ENCODE measurements around the gene ODAD4.
"Not testable (repeated sequence)": the region's sequence is repeated elsewhere in the genome, so short reads cannot be mapped to it uniquely, and the experiment has no call there.

ODAD4 gene

DNA sequence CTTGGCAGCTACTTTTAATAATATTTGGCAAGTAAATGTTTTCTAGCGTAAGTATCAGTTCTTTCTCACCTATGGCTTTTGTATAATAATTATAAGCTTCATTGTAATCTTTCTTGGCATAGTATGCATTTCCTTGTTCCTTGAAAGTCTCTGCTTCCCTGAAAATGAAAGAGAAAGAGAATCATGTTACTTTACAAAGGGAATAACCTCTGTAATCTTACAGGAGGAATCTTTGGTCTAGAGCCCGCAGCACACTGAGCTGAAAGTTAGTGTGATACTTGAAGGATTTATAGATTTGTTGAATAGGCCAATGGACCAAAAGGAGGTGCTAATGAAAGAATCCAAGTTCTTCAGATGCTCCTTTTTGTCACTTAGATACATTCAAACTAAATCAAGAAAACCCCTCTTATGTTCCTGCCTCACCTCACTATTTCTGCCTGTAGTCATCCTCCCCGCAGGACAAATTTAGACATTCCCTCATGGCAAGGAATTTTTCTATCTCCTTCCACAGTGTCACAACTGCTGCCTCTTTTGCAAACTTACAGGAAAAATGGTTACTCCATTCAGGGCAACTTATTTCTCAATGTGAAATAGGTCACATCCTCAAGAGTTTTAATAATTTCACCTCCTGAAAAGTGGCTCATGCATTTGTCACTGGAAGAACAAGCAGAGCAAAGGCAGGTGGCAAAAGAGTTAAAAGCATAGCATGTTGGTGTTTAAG lies 70.2 kb downstream of the ODAD4 start:
- no peaks in the 10 kb centered on the region for H3K27me3 ChIP-seq (ENCODE audit: control insufficient read depth, insufficient read depth, low read length)
- H3K9ac ChIP-seq (ENCODE audit: low read length): no peak overlapping the region
- no peaks in the 10 kb centered on the region for H3K9me3 ChIP-seq (ENCODE audit: control insufficient read depth, low read depth, low read length)
- no peak overlapping the region for H3K4me3 ChIP-seq (ENCODE audit: low read length)
- H3K27ac ChIP-seq (ENCODE audit: low read length): no peak overlapping the region
- no peaks in the 10 kb centered on the region for H3K4me1 ChIP-seq (ENCODE audit: control insufficient read depth, low read depth, low read length)
- H3K36me3 ChIP-seq (ENCODE audit: control insufficient read depth, low read depth, low read length): peaks cover 62% of the 10 kb centered on the region

DNA sequence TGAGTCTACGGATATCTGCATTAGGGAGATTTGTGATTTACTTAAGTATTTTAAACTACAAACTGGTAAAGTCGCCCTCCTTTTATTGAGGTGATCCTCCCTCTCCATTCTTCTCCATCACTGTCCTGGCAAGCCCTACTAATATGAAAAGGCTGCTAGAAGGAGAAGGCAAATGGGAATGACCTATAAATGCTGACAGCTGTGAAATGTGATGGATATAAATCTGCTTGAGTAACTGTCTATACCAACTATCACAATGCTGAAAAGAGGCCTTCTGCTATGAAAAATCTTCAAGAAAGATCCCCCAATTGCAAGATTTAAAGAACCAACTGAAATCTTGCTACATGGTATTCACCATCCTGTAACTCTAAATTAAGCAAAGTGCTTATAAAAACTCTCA lies 71.3 kb downstream of the ODAD4 start:
- peaks cover 50% of the 10 kb centered on the region for H3K36me3 ChIP-seq (ENCODE audit: control insufficient read depth, low read depth, low read length)
- H3K27me3 ChIP-seq (ENCODE audit: control insufficient read depth, insufficient read depth, low read length): no peaks in the 10 kb centered on the region
- H3K9me3 ChIP-seq (ENCODE audit: control insufficient read depth, low read depth, low read length): no peaks in the 10 kb centered on the region
- no peak overlapping the region for H3K9ac ChIP-seq (ENCODE audit: low read length)
- H3K4me3 ChIP-seq (ENCODE audit: low read length): no peak overlapping the region
- no peaks in the 10 kb centered on the region for H3K4me1 ChIP-seq (ENCODE audit: control insufficient read depth, low read depth, low read length)
- H3K27ac ChIP-seq (ENCODE audit: low read length): no peak overlapping the region

DNA sequence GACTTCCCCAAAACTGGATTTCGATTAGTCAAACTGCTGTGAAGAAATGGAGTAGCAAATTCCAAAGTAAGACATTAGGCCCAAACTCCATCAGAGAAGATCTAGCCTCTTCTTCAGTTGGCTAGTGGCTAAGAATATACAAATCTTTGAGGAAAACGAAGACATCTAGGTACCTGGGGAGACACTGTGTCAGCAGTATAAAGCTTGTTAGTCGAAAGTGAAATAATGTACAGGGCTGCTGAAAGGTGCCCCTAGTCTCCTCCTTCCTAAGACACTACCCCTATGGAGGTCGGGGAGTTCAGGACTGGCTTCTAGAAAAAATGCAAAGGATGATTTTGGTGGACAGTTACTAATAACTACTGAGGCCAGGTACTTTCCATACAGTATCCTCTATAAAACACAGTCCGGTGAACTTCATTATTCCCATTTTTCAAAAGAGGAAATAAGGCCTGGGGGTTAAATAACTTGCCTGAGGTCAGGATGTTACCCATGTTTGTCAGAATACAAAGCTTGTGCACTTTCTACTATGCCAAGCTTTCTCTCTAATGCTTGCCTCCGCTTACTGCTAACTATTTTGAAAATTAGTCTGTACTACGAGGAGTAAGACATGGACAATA lies 71.9 kb downstream of the ODAD4 start:
- no peak overlapping the region for H3K9ac ChIP-seq (ENCODE audit: low read length)
- H3K27ac ChIP-seq (ENCODE audit: low read length): no peak overlapping the region
- no peaks in the 10 kb centered on the region for H3K4me1 ChIP-seq (ENCODE audit: control insufficient read depth, low read depth, low read length)
- H3K4me3 ChIP-seq (ENCODE audit: low read length): no peak overlapping the region
- H3K36me3 ChIP-seq (ENCODE audit: control insufficient read depth, low read depth, low read length): peaks cover 45% of the 10 kb centered on the region
- no peaks in the 10 kb centered on the region for H3K9me3 ChIP-seq (ENCODE audit: control insufficient read depth, low read depth, low read length)
- no peaks in the 10 kb centered on the region for H3K27me3 ChIP-seq (ENCODE audit: control insufficient read depth, insufficient read depth, low read length)

DNA sequence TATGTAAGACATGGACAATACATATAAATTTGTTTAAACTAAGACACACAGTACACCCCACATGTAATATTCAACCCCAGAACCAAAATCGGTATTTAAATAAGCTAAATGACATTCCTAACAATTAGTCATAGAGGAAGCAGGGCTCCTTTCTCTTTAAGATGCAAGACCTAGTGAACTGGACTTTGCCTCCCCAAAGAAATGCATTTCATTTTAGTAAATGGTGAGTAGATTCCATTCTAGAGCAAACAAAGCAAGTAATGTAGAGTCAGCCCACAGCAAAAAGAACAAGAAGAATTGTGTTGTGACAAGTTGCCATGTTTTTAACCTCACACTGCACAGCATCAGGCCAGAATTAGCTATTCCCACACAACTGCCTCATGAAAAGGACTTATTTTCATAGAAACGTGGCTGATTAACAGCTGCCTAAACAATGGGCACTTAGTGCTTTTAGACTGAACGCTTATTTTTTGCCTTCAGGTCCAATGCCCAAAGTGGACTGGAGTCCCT lies 72.4 kb downstream of the ODAD4 start:
- Histone ChIP-seq H3K36me3 (ENCODE audit: control insufficient read depth, low read depth, low read length) (peaks cover 39% of the 10 kb centered on the region), H3K27ac (ENCODE audit: low read length) (no peak overlapping the region), H3K4me3 (ENCODE audit: low read length) (no peak overlapping the region), H3K4me1 (ENCODE audit: control insufficient read depth, low read depth, low read length) (no peaks in the 10 kb centered on the region), H3K27me3 (ENCODE audit: control insufficient read depth, insufficient read depth, low read length) (no peaks in the 10 kb centered on the region), H3K9me3 (ENCODE audit: control insufficient read depth, low read depth, low read length) (no peaks in the 10 kb centered on the region), H3K9ac (ENCODE audit: low read length) (no peak overlapping the region)

DNA sequence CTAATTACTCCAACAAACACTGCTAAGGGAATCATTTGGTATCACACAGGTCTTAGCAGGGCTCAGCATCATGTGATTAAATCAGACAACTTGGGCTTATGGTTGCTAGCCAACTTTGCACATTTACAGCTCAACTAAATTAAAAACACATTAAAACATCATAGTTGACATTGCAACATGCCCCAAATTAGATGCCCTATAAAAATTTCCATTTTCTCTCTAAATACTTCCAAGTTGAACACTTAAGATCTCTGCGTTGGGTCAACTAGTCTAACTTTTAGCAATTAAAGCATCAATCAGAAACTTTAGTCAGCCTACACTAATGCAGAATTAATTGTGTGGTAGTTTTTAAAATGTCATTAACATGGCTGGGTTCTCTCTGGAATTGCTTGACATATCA lies 74.7 kb downstream of the ODAD4 start:
- peaks cover 30% of the 10 kb centered on the region for H3K36me3 ChIP-seq (ENCODE audit: control insufficient read depth, low read depth, low read length)
- no peak overlapping the region for H3K27ac ChIP-seq (ENCODE audit: low read length)
- H3K4me1 ChIP-seq (ENCODE audit: control insufficient read depth, low read depth, low read length): peaks cover 3% of the 10 kb centered on the region
- H3K4me3 ChIP-seq (ENCODE audit: low read length): no peak overlapping the region
- no peaks in the 10 kb centered on the region for H3K27me3 ChIP-seq (ENCODE audit: control insufficient read depth, insufficient read depth, low read length)
- no peak overlapping the region for H3K9ac ChIP-seq (ENCODE audit: low read length)
- no peaks in the 10 kb centered on the region for H3K9me3 ChIP-seq (ENCODE audit: control insufficient read depth, low read depth, low read length)

DNA sequence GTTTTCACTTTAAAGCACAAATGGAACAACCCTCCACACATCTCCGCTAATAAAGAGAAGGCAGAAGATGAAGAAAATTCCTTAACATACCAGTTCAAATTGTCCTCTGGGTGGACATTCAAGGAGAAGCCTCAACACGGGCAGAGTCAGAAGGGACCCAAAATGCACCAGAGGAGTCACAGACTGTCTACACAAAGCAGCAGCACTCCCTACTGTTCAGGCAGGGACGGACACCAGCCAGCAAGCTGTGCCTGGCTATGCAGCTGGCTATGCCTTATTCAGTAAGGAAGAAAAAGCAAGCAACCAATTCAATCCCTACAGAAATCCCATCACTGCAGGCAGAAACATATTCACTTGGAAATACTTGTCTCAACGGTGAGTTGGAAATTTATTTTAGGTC lies 78.8 kb downstream of the ODAD4 start:
- H3K27ac ChIP-seq (ENCODE audit: low read length): peak overlapping the region; percentile 42
- no peak overlapping the region for H3K4me3 ChIP-seq (ENCODE audit: low read length)
- peaks cover 31% of the 10 kb centered on the region for H3K4me1 ChIP-seq (ENCODE audit: control insufficient read depth, low read depth, low read length)
- H3K27me3 ChIP-seq (ENCODE audit: control insufficient read depth, insufficient read depth, low read length): no peaks in the 10 kb centered on the region
- H3K9me3 ChIP-seq (ENCODE audit: control insufficient read depth, low read depth, low read length): no peaks in the 10 kb centered on the region
- H3K9ac ChIP-seq (ENCODE audit: low read length): no peak overlapping the region
- no peaks in the 10 kb centered on the region for H3K36me3 ChIP-seq (ENCODE audit: control insufficient read depth, low read depth, low read length)

DNA sequence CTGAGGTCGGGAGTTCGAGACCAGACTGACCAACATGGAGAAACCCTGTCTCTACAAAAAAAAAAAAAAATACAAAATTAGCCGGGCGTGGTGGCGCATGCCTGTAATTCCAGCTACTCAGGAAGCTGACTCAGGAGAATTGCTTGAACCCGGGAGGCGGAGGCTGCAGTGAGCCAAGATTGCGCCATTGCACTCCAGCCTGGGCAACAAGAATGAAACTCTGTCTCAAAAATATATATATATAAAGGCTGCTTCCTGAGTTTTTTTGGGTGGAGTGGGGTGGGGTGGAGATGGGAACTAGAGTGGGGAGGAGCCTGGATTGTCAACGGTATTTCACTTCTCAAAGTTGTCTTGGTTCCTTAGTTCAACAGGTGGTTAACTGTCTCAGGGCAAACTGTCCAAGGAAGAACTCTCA lies 79.9 kb downstream of the ODAD4 start:
- not testable (repeated sequence) for H3K9ac ChIP-seq (ENCODE audit: low read length); H3K27ac ChIP-seq (ENCODE audit: low read length); H3K9me3 ChIP-seq (ENCODE audit: control insufficient read depth, low read depth, low read length); H3K4me3 ChIP-seq (ENCODE audit: low read length); H3K36me3 ChIP-seq (ENCODE audit: control insufficient read depth, low read depth, low read length); H3K27me3 ChIP-seq (ENCODE audit: control insufficient read depth, insufficient read depth, low read length)
- H3K4me1 ChIP-seq (ENCODE audit: control insufficient read depth, low read depth, low read length): peaks cover 31% of the 10 kb centered on the region

DNA sequence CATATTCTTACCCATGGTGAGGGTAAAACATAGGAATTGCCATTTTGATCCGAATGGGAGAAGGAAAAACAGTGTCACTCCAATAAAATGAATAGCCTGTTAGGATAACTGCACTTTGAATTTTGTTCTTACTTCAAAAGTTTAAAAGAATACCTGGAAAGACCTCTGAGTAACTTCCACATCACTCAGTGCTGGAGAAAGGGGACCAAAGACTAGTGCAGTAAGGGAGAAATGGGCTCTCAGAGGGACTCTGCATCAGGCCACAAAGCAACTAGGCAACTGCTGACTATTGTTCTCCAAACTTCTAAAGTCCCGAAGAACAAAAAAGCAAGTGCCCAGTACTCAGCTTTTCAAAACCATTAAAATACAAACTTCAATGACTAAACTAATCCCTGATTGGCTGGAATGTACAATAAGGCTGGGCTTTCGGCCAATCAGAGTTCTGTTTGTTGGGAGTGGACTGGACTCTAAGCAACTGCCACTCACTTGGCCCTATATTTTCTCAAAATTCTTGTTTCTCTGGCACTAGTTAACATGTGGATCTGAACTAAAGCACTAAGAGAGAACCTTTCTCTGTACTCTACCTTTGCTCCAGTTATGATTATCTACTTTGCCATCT lies 80.6 kb downstream of the ODAD4 start:
- Histone ChIP-seq H3K4me1 (ENCODE audit: control insufficient read depth, low read depth, low read length) (peaks cover 34% of the 10 kb centered on the region), H3K36me3 (ENCODE audit: control insufficient read depth, low read depth, low read length) (no peaks in the 10 kb centered on the region), H3K9ac (ENCODE audit: low read length) (no peak overlapping the region), H3K9me3 (ENCODE audit: control insufficient read depth, low read depth, low read length) (no peaks in the 10 kb centered on the region), H3K4me3 (ENCODE audit: low read length) (no peak overlapping the region), H3K27ac (ENCODE audit: low read length) (peak overlapping the region; percentile 73), H3K27me3 (ENCODE audit: control insufficient read depth, insufficient read depth, low read length) (no peaks in the 10 kb centered on the region)

DNA sequence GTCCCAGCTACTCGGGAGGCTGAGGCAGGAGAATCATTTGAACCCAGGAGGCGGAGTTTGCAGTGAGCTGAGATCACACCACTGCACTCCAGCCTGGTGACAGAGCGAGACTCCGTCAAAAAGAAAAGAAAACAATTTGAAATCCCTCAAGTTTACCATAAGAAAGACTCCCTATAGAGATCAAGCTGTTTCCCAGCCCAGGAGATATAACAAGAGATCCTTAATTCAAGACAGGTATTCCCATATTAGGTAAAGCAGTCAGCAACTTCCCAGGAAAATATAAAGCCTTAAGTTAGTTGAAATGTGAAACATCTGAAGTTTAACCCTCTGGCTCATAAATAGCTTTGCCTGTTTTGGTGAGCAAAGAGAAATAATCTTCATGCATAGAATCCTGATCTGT lies 81.9 kb downstream of the ODAD4 start:
- not testable (repeated sequence) for H3K27me3 ChIP-seq (ENCODE audit: control insufficient read depth, insufficient read depth, low read length); H3K4me3 ChIP-seq (ENCODE audit: low read length); H3K36me3 ChIP-seq (ENCODE audit: control insufficient read depth, low read depth, low read length); H3K9me3 ChIP-seq (ENCODE audit: control insufficient read depth, low read depth, low read length)
- Histone ChIP-seq H3K4me1 (ENCODE audit: control insufficient read depth, low read depth, low read length) (peaks cover 37% of the 10 kb centered on the region), H3K27ac (ENCODE audit: low read length) (peak overlapping the region; percentile 72), H3K9ac (ENCODE audit: low read length) (peak overlapping the region; percentile 26)

DNA sequence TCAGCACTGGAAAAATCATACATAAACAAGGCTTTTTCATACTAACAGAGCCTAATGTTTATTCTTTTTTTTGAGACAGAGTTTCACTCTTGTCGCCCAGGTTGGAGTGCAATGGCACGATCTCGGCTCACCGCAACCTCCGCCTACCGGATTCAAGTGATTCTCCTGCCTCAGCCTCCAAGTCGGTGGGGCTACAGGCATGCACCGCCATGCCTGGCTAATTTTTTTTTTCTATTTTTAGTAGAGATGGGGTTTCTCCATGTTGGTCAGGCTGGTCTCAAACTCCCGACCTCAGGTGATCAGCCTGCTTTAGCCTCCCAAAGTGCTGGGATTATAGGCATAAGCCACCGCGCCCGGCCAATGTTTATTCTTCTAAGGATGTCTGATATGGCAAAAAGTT lies 83.3 kb downstream of the ODAD4 start:
- not testable (repeated sequence) for H3K36me3 ChIP-seq (ENCODE audit: control insufficient read depth, low read depth, low read length); H3K9me3 ChIP-seq (ENCODE audit: control insufficient read depth, low read depth, low read length); H3K27me3 ChIP-seq (ENCODE audit: control insufficient read depth, insufficient read depth, low read length); H3K4me3 ChIP-seq (ENCODE audit: low read length)
- Histone ChIP-seq H3K9ac (ENCODE audit: low read length) (peak overlapping the region; percentile 26), H3K27ac (ENCODE audit: low read length) (peak overlapping the region; percentile 72), H3K4me1 (ENCODE audit: control insufficient read depth, low read depth, low read length) (peaks cover 42% of the 10 kb centered on the region)
